K562 (cell line): Measurements from ENCODE around the gene ATXN7L1. TPM values are rescaled to one million over a fixed set of nuclear protein-coding genes. Genes with fewer than 3 reads are reported as not detected.

Experiments
- CBX3 ChIP-seq, 2 experiments: IDR thresholded peaks; 1 replicate in 1 of 2; 2 replicates in 1 of 2; pipeline ENCODE4 v1.6.1; 2012; ENCODE audit warnings: inconsistent platforms in 2 of 2, low read length in 2 of 2, borderline replicate concordance in 1 of 2, control low read depth in 1 of 2
- ESRRA ChIP-seq: fragments of 450-650 bp; IDR thresholded peaks from 2 replicates; pipeline ENCODE4 v1.6.1; 2014; ENCODE audit warnings: low read depth, mild to moderate bottlenecking, moderate library complexity, borderline replicate concordance
- HMGN3 ChIP-seq: IDR thresholded peaks from 2 replicates; pipeline ENCODE4 v1.6.1; 2011; ENCODE audit warnings: borderline replicate concordance, low read depth, mild to moderate bottlenecking, mixed read lengths, low read length; ENCODE audit not compliant: insufficient read length; ENCODE audit errors: extremely low read depth
- ILK ChIP-seq: fragments of 450-650 bp; IDR thresholded peaks from 2 replicates; pipeline ENCODE4 v1.6.1; 2016; ENCODE audit warnings: missing genetic modification characterization, low read depth, mild to moderate bottlenecking, missing compliant biosample characterization, moderate library complexity, borderline replicate concordance
- IRF1 ChIP-seq: sonication (generic); formaldehyde crosslinking; IDR thresholded peaks from 2 replicates; pipeline ENCODE4 v1.8.0; 2022; ENCODE audit warnings: missing genetic modification reagents, mild to moderate bottlenecking, borderline replicate concordance
- NR2C1 ChIP-seq, 2 experiments: fragments of 450-650 bp; IDR thresholded peaks; 2 replicates each; pipeline ENCODE4 v1.6.1; 2017; ENCODE audit warnings: mild to moderate bottlenecking in 2 of 2, antibody characterized with exemption in 1 of 2, inconsistent platforms in 1 of 2, missing compliant biosample characterization in 1 of 2, missing genetic modification characterization in 1 of 2
- VEZF1 ChIP-seq: fragments of 200-800 bp; sonication (Bioruptor generic); IDR thresholded peaks from 2 replicates; pipeline ENCODE4 v1.6.1; 2017; ENCODE audit warnings: missing genetic modification characterization, missing compliant biosample characterization
- ZBTB43 ChIP-seq: sonication (generic); formaldehyde crosslinking; IDR thresholded peaks from 2 replicates; pipeline ENCODE4 v1.8.0; 2023; ENCODE audit warnings: mild to moderate bottlenecking, missing genetic modification reagents
- ZFP36 ChIP-seq: fragments of 150-350 bp; IDR thresholded peaks from 2 replicates; pipeline ENCODE4 v1.6.1; 2018; ENCODE audit warnings: low read length, low read depth; ENCODE audit not compliant: partially characterized antibody
- ZNF318 ChIP-seq, 2 experiments: fragments of 450-650 bp; IDR thresholded peaks; 2 replicates each; pipeline ENCODE4 v1.6.1; 2016; ENCODE audit warnings: mild to moderate bottlenecking in 2 of 2, borderline replicate concordance in 1 of 2, low read depth in 1 of 2, moderate library complexity in 1 of 2
- ZNF655 ChIP-seq: fragments of 250-450 bp; sonication (Bioruptor Pico); IDR thresholded peaks from 2 replicates; pipeline ENCODE4 v1.5.0; 2021
- polyA plus RNA-seq, 8 experiments: library from polyadenylated mRNA; depleted of rRNA in 4 of 8; stranded (reverse) in 5 of 8; unstranded in 3 of 8; fragments of >200 nt; fragmentation: Nextera tagmentation in 2 of 8; fragmentation: Illumina TruSeq in 1 of 8; extraction: Ambion mirVana in 2 of 8; extraction: Trizol in 1 of 8; gene quantifications; 2 replicates each; pipeline versions ENCODE4 v1.2.1 to v1.2.3, GENCODE V29; 2011 to 2014; ENCODE audit warnings: inconsistent platforms in 1 of 8, missing spikeins in 1 of 8
- total RNA-seq, 7 experiments: library from RNA; depleted of rRNA in 6 of 7; stranded (reverse); fragments of >200 nt in 6 of 7; fragmentation: Illumina TruSeq in 2 of 7; extraction: Trizol in 2 of 7; gene quantifications; 2 replicates each; pipeline versions ENCODE4 v1.2.1 to v1.2.3, GENCODE V29; 2011 to 2021; ENCODE audit warnings: low replicate concordance in 1 of 7

Gene ATXN7L1
- total and polyA plus RNA-seq, 9 of the 15 experiments (the other 6 are each of a cell fraction or from before 2014, with no cell fraction given) = 6.6 to 13.7 (median 10.7) TPM

- TF ChIP-seq ZNF318 (IDR thresholded peaks at IDR 0.05; ENCODE audit: borderline replicate concordance in 1 of 2, low read depth in 1 of 2) (no peak), ZBTB43 (CRISPR knock-in tag) (no peak), IRF1 (no peak), CBX3 (IDR thresholded peaks at IDR 0.05; ENCODE audit: borderline replicate concordance in 1 of 2, low read length in 2 of 2) (no peak), NR2C1 (IDR thresholded peaks at IDR 0.05) (no peak), NR2C1 (tag; IDR thresholded peaks at IDR 0.05) (0 out of 2 replicates have a peak, but pooled peaks have one; percentile 18), ZNF655 (CRISPR knock-in tag) (no peak), ZFP36 (no peak), ESRRA (peak; percentile 56; the same call in 1 of the 2 replicates), ILK (tag) (no peak), VEZF1 (peak; percentile 80), HMGN3 (no peak)
Measured at GRCh38 chr7:105742787-105743186, 133.6 kb downstream of the ATXN7L1 start (continued).
